ENCODE measurements around the gene ALDH1L2.
"Not testable (repeated sequence)": the region's sequence is repeated elsewhere in the genome, so short reads cannot be mapped to it uniquely, and the experiment has no call there.

DNA sequence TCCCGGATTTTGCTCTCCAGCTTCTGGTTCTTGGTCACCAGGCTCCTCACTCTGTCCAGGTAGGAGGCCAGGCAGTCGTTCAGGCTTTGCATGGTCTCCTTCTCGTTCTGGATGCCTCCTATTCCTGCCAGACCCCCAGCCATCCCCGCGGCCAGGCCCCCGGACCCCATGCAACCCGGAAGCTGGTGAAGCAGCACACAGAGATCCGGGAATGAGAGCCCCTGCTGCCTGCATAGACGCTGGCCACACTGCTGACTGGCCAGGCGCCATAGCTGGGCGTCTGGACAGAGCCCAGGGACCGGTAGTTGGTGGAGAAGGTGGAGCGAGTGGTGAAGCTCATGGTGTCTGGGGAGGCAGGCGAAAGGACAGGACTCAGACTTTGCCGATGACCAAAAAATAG lies 106.6 kb downstream of the ALDH1L2 start:
- TF ChIP-seq CC2D1A (IDR thresholded peaks at IDR 0.05); RAD21 (CRISPR knock-in tag; conservative IDR thresholded peaks at IDR 0.05 in 1 of 2, IDR thresholded peaks at IDR 0.05 in 1 of 2); FOXK2 (conservative IDR thresholded peaks at IDR 0.05 in 1 of 2, IDR thresholded peaks at IDR 0.05 in 1 of 2; ENCODE audit: low read depth in 2 of 2); RBM15 (IDR thresholded peaks at IDR 0.05; ENCODE audit: insufficient read depth, low read length); MAFK (IDR thresholded peaks at IDR 0.05; ENCODE audit: low read length); CEBPB (tag; IDR thresholded peaks at IDR 0.05); ZFP36 (IDR thresholded peaks at IDR 0.05; ENCODE audit: low read depth, low read length, partially characterized antibody): not testable (repeated sequence)
- TF ChIP-seq, protein P1, sequence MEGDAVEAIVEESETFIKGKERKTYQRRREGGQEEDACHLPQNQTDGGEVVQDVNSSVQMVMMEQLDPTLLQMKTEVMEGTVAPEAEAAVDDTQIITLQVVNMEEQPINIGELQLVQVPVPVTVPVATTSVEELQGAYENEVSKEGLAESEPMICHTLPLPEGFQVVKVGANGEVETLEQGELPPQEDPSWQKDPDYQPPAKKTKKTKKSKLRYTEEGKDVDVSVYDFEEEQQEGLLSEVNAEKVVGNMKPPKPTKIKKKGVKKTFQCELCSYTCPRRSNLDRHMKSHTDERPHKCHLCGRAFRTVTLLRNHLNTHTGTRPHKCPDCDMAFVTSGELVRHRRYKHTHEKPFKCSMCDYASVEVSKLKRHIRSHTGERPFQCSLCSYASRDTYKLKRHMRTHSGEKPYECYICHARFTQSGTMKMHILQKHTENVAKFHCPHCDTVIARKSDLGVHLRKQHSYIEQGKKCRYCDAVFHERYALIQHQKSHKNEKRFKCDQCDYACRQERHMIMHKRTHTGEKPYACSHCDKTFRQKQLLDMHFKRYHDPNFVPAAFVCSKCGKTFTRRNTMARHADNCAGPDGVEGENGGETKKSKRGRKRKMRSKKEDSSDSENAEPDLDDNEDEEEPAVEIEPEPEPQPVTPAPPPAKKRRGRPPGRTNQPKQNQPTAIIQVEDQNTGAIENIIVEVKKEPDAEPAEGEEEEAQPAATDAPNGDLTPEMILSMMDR (IDR thresholded peaks at IDR 0.05 in 2 of 3, conservative IDR thresholded peaks at IDR 0.05 in 1 of 3; ENCODE audit: insufficient read depth in 2 of 3, low read depth in 1 of 3, low read length in 3 of 3): not testable (repeated sequence)

Data from K562 (cell line).